H9 (cell line): Measurements from ENCODE around the gene MYLK. TPM values are rescaled to one million over a fixed set of nuclear protein-coding genes. Genes with fewer than 3 reads are reported as not detected.

Experiments
- DNase-seq: peaks from one replicate; pipeline ENCODE4 v3.0.0-alpha.2; 2017
- H2AFZ ChIP-seq: one replicate; pipeline ENCODE4 v1.6.1; 2013; ENCODE audit warnings: mild to moderate bottlenecking, low read length, control low read depth, moderate library complexity
- H2AK5ac ChIP-seq: 2 replicates; pipeline ENCODE4 v1.6.1; 2013; ENCODE audit warnings: low read length, control low read depth, mixed read lengths; ENCODE audit not compliant: insufficient read length
- H2BK120ac ChIP-seq: one replicate; pipeline ENCODE4 v1.6.1; 2013; ENCODE audit warnings: low read depth, mild to moderate bottlenecking, low read length, control low read depth, inconsistent platforms; ENCODE audit not compliant: poor library complexity, severe bottlenecking
- H2BK12ac ChIP-seq: 2 replicates; pipeline ENCODE4 v1.6.1; 2013; ENCODE audit warnings: low read length, control low read depth, mixed read lengths, low read depth; ENCODE audit not compliant: insufficient read length
- H2BK15ac ChIP-seq: 2 replicates; pipeline ENCODE4 v1.6.1; 2013; ENCODE audit warnings: low read depth, low read length, control low read depth
- H2BK20ac ChIP-seq: one replicate; pipeline ENCODE4 v1.6.1; 2013; ENCODE audit warnings: low read depth, mild to moderate bottlenecking, low read length, control low read depth, inconsistent platforms; ENCODE audit not compliant: poor library complexity, severe bottlenecking
- H2BK5ac ChIP-seq: 2 replicates; pipeline ENCODE4 v1.6.1; 2013; ENCODE audit warnings: low read length, control low read depth, mixed read lengths; ENCODE audit not compliant: insufficient read length
- H3K14ac ChIP-seq: 2 replicates; pipeline ENCODE4 v1.6.1; 2013; ENCODE audit warnings: low read length, control low read depth; ENCODE audit not compliant: insufficient read depth
- H3K18ac ChIP-seq: 2 replicates; pipeline ENCODE4 v1.6.1; 2013; ENCODE audit warnings: low read depth, mild to moderate bottlenecking, mixed read lengths, low read length, control low read depth; ENCODE audit not compliant: insufficient read length
- H3K23ac ChIP-seq: 2 replicates; pipeline ENCODE4 v1.6.1; 2013; ENCODE audit warnings: low read length, control low read depth, mixed read lengths, low read depth; ENCODE audit not compliant: insufficient read length
- H3K23me2 ChIP-seq: 2 replicates; pipeline ENCODE4 v1.6.1; 2013; ENCODE audit warnings: low read depth, mild to moderate bottlenecking, mixed read lengths, low read length, control low read depth; ENCODE audit not compliant: insufficient read length, poor library complexity, severe bottlenecking
- H3K27ac ChIP-seq: 2 replicates; pipeline ENCODE4 v1.5.1; 2013; ENCODE audit warnings: low read length, control low read depth, mixed read lengths, low read depth; ENCODE audit not compliant: insufficient read length
- H3K27me3 ChIP-seq: 2 replicates; pipeline ENCODE4 v1.6.1; 2013; ENCODE audit warnings: low read length, control low read depth, inconsistent platforms; ENCODE audit not compliant: insufficient read depth
- H3K4ac ChIP-seq: 2 replicates; pipeline ENCODE4 v1.6.1; 2013; ENCODE audit warnings: low read depth, mild to moderate bottlenecking, control low read depth, inconsistent platforms, low read length, moderate library complexity
- H3K4me1 ChIP-seq: 2 replicates; pipeline ENCODE4 v1.6.1; 2013; ENCODE audit warnings: low read length, control low read depth, inconsistent platforms; ENCODE audit not compliant: insufficient read depth
- H3K4me2 ChIP-seq: 2 replicates; pipeline ENCODE4 v1.6.1; 2013; ENCODE audit warnings: low read length, control low read depth, mixed read lengths; ENCODE audit not compliant: insufficient read length, insufficient read depth
- H3K56ac ChIP-seq: 2 replicates; pipeline ENCODE4 v1.6.1; 2013; ENCODE audit warnings: low read depth, mild to moderate bottlenecking, mixed read lengths, low read length, control low read depth; ENCODE audit not compliant: insufficient read length
- H3K79me1 ChIP-seq: 2 replicates; pipeline ENCODE4 v1.6.1; 2013; ENCODE audit warnings: low read depth, mild to moderate bottlenecking, moderate library complexity, low read length, control low read depth, inconsistent platforms; ENCODE audit not compliant: insufficient read depth, poor library complexity, severe bottlenecking
- H3K79me2 ChIP-seq: 2 replicates; pipeline ENCODE4 v1.6.1; 2013; ENCODE audit warnings: low read length, control low read depth, inconsistent platforms; ENCODE audit not compliant: insufficient read depth
- H3K9ac ChIP-seq: 2 replicates; pipeline ENCODE4 v1.6.1; 2013; ENCODE audit warnings: low read length, control low read depth, mixed read lengths; ENCODE audit not compliant: insufficient read length; ENCODE audit errors: extremely low read depth
- H3K9me3 ChIP-seq: one replicate; pipeline ENCODE4 v1.6.1; 2013; ENCODE audit warnings: low read depth, low read length, inconsistent platforms; ENCODE audit not compliant: control insufficient read depth
- H3T11ph ChIP-seq: one replicate; pipeline ENCODE4 v1.6.1; 2013; ENCODE audit warnings: mild to moderate bottlenecking, low read length, control low read depth, inconsistent platforms
- H4K20me1 ChIP-seq: one replicate; pipeline ENCODE4 v1.6.1; 2013; ENCODE audit not compliant: control insufficient read depth, insufficient read length, insufficient read depth
- H4K5ac ChIP-seq: 2 replicates; pipeline ENCODE4 v1.6.1; 2013; ENCODE audit warnings: low read depth, mild to moderate bottlenecking, mixed read lengths, low read length, control low read depth; ENCODE audit not compliant: insufficient read length
- H4K8ac ChIP-seq: replicated peaks from 2 replicates; pipeline ENCODE4 v1.6.1; 2013; ENCODE audit warnings: low read length, control low read depth, mixed read lengths, low read depth; ENCODE audit not compliant: insufficient read length
- H4K91ac ChIP-seq: 2 replicates; pipeline ENCODE4 v1.6.1; 2013; ENCODE audit warnings: low read depth, mild to moderate bottlenecking, moderate library complexity, mixed read lengths, low read length, control low read depth; ENCODE audit not compliant: insufficient read length
- H3K27ac Mint-ChIP-seq, 3 experiments: 2 replicates in 2 of 3; 3 replicates in 1 of 3; pipeline ENCODE4 v1.8.0; 2020 to 2021; ENCODE audit warnings: mixed read lengths in 3 of 3, mild to moderate bottlenecking in 1 of 3, moderate library complexity in 1 of 3
- H3K27me3 Mint-ChIP-seq: 2 replicates; pipeline ENCODE4 v1.8.0; 2021; ENCODE audit warnings: low read depth, mild to moderate bottlenecking, moderate library complexity, mixed read lengths
- H3K36me3 Mint-ChIP-seq, 3 experiments: 2 replicates in 2 of 3; 3 replicates in 1 of 3; pipeline ENCODE4 v1.8.0; 2020 to 2021; ENCODE audit warnings: low read depth in 3 of 3, mixed read lengths in 3 of 3; ENCODE audit not compliant: insufficient read depth in 1 of 3
- H3K4me1 Mint-ChIP-seq, 2 experiments: 2 replicates each; pipeline ENCODE4 v1.8.0; 2020; ENCODE audit warnings: mixed read lengths in 2 of 2
- H3K4me3 Mint-ChIP-seq, 2 experiments: 2 replicates in 1 of 2; 3 replicates in 1 of 2; pipeline ENCODE4 v1.8.0; 2020 to 2021; ENCODE audit warnings: mild to moderate bottlenecking in 2 of 2, mixed read lengths in 2 of 2, moderate library complexity in 1 of 2
- H3K9me3 Mint-ChIP-seq, 2 experiments: 2 replicates in 1 of 2; 3 replicates in 1 of 2; pipeline ENCODE4 v1.8.0; 2020; ENCODE audit warnings: mild to moderate bottlenecking in 2 of 2, mixed read lengths in 2 of 2, moderate library complexity in 1 of 2
- WGBS: extraction: QIAGEN DNeasy Blood & Tissue Kit; methylation state at CpG from one replicate; pipeline ENCODE4 v1.1.7; 2013; ENCODE audit warnings: missing lambda C conversion rate, low lambda C conversion rate, mixed read lengths; ENCODE audit not compliant: insufficient read length; ENCODE audit errors: extremely low coverage; 5-methylcytosine and 5-hydroxymethylcytosine counted together
- total RNA-seq: library from RNA; stranded (reverse); gene quantifications from 2 replicates; pipeline ENCODE4 v1.2.1, GENCODE V29; 2021
- TF ChIP-seq, protein P1 (sequence below): fragments of 200-600 bp; sonication (generic); conservative IDR thresholded peaks from 3 replicates; pipeline ENCODE4 v1.8.0; 2021; ENCODE audit warnings: antibody characterized with exemption, mild to moderate bottlenecking

MYLK gene
- total RNA-seq, 1 experiment from 2014 or later, result 10.1 TPM

DNA sequence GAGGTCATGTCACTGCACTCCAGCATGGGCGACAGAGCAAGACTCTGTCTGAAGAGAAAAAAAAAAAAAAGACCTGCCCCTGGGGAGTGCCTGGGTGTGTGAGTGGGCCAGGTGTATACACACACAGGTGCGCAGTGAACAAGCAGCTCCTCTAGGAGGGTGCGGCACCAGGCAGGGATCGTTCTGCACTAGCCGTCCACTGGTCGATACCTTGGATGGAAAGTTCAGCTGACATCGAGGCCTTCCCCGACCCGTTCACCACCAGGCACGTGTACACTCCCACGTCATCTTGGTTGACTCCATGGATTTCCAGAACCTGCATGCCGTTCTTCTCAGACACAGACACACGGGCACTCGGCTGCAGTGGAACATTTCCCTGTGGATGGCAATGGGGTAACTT is 147.0 kb downstream of the MYLK start:
- H3K4me3 Mint-ChIP-seq, result no peak overlapping the region
- Histone ChIP-seq H3K9me3 (no peaks in the 10 kb centered on the region), H2BK20ac (no peak overlapping the region), H3T11ph (no peak overlapping the region), H4K91ac (no peak overlapping the region), H2BK15ac (no peak overlapping the region), H3K79me1 (no peaks in the 10 kb centered on the region), H2AFZ (no peak overlapping the region), H3K14ac (no peak overlapping the region), H3K4me1 (no peaks in the 10 kb centered on the region), H2BK12ac (no peak overlapping the region), H3K4me2 (no peak overlapping the region), H4K5ac (no peak overlapping the region), H3K79me2 (no peaks in the 10 kb centered on the region), H3K4ac (no peak overlapping the region), H4K8ac (no peak overlapping the region), H3K56ac (no peak overlapping the region), H3K27me3 (no peaks in the 10 kb centered on the region), H3K23me2 (no peaks in the 10 kb centered on the region), H2BK120ac (no peak overlapping the region), H4K20me1 (no peaks in the 10 kb centered on the region), H3K18ac (no peak overlapping the region), H2BK5ac (no peak overlapping the region), H3K23ac (no peak overlapping the region), H3K9ac (no peak overlapping the region), H2AK5ac (no peak overlapping the region), H3K27ac (no peak overlapping the region)
- H3K27ac Mint-ChIP-seq, result no peak overlapping the region
- H3K9me3 Mint-ChIP-seq, result no peaks in the 10 kb centered on the region
- WGBS, result no CpG with 5 or more reads among the region's 14 CpGs
- H3K36me3 Mint-ChIP-seq, result peaks cover 7 to 14% (median 12%) of the 10 kb centered on the region in 3 experiments; a peak in 6 of 7 replicates
- no peak for DNase-seq
- H3K27me3 Mint-ChIP-seq, result no peaks in the 10 kb centered on the region; the same call in 1 of the 2 replicates
- H3K4me1 Mint-ChIP-seq, result no peaks in the 10 kb centered on the region
- TF ChIP-seq, protein P1, sequence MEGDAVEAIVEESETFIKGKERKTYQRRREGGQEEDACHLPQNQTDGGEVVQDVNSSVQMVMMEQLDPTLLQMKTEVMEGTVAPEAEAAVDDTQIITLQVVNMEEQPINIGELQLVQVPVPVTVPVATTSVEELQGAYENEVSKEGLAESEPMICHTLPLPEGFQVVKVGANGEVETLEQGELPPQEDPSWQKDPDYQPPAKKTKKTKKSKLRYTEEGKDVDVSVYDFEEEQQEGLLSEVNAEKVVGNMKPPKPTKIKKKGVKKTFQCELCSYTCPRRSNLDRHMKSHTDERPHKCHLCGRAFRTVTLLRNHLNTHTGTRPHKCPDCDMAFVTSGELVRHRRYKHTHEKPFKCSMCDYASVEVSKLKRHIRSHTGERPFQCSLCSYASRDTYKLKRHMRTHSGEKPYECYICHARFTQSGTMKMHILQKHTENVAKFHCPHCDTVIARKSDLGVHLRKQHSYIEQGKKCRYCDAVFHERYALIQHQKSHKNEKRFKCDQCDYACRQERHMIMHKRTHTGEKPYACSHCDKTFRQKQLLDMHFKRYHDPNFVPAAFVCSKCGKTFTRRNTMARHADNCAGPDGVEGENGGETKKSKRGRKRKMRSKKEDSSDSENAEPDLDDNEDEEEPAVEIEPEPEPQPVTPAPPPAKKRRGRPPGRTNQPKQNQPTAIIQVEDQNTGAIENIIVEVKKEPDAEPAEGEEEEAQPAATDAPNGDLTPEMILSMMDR, result no peak
